HG03457 (cell line): ENCODE data around the gene SLC13A4.

Source experiments
- ATAC-seq: cut with Tn5 transposase; IDR thresholded peaks from one replicate; pipeline ENCODE4 v1.9.1; 2021; ENCODE audit warnings: moderate number of reproducible peaks; ENCODE audit not compliant: unreplicated experiment

SLC13A4 gene

GRCh38 chr7:135721198-135721820 lies 6.7 kb downstream of the SLC13A4 start:
- no peak for ATAC-seq

DNA sequence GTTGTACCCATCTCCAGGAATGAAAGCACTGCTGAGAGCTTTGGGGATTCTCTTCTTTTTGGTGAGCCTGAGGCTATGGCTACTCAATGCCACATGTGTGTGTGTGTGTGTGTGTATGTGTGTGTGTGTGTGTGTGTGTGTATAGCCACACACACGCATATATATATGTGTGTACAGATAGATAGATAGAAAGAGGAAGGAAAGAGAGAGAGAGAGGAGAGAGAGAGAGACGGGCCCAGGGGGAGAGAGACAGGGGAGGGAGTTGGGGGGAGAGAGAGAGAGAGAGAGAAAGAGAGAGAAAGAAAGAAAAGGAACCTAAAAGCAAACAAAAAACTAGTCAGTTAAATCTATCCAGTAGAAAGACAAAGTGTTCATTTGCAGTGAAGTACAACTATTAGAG lies 8.3 kb downstream of the SLC13A4 start:
- no peak for ATAC-seq

GRCh38 chr7:135718794-135719437 lies 9.1 kb downstream of the SLC13A4 start:
- no peak for ATAC-seq

DNA sequence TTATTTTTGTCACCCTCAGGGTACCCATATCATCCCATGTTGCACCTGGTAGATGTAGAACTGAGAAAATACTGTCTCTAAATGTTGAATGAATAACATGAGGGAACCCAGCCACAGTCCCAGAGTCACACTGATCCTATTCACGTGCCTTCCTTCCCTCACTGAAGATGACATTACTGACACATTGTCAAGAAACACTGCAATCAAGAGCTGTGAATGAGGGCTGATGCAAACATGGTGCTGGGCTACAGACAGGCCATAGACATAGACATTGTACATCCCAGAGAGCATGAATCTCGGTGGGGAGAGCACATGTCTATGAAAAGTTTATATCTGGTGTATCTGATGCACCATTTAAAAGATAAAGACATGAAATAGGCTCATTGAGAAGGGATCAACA lies 9.8 kb downstream of the SLC13A4 start:
- no peak for ATAC-seq

GRCh38 chr7:135717693-135718092 lies 10.3 kb downstream of the SLC13A4 start:
- ATAC-seq, result no peak

DNA sequence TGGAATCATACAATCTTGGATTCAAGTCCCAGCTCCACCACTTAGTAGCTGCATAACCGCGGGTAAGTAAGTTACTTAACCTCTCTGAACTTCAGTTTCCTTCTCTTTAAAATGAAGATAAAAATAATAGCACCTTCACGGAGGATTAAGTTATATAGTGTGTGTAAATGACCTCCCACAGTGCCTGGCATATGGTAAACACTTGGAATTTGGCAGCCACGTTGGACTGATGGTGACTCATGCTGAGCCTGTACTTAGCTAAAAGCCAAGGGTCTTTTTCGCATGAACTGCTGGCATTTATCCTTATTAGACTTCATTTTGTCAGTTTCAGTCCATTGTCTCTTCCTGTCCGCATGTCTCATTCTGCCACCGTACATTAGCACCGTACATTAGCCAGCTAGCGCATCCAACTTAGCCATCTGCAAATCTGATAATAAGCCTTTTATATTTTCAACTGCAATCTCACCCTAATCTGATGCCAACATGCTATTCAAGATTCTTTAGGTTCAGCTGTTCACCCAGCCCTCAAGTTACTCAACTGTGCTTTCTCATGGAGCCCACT lies 11.2 kb downstream of the SLC13A4 start:
- ATAC-seq, result no peak

DNA sequence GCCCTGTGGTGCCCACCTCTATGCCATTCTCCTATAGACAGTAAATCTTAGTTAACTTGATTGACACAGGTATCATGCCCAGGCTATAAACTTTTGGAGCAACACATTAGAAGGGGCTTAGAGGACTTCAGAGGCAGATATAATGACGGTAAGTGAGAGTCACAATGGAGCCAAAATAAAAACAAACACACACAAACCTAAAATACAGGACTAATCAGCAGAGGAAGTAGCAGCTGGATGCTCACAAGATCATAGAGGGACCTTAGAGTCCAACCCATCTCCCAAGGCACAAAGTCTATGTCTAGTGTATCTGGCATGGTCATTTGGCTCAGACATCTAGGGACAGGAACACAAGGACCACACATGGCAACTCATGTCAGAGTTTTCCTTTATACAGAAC lies 12.3 kb downstream of the SLC13A4 start:
- ATAC-seq, result no peak

- no peak for ATAC-seq
These were observed 12.9 kb downstream of the SLC13A4 start for GRCh38 chr7:135715055-135715522.

GRCh38 chr7:135714534-135715009 lies 13.4 kb downstream of the SLC13A4 start:
- ATAC-seq, result no peak

DNA sequence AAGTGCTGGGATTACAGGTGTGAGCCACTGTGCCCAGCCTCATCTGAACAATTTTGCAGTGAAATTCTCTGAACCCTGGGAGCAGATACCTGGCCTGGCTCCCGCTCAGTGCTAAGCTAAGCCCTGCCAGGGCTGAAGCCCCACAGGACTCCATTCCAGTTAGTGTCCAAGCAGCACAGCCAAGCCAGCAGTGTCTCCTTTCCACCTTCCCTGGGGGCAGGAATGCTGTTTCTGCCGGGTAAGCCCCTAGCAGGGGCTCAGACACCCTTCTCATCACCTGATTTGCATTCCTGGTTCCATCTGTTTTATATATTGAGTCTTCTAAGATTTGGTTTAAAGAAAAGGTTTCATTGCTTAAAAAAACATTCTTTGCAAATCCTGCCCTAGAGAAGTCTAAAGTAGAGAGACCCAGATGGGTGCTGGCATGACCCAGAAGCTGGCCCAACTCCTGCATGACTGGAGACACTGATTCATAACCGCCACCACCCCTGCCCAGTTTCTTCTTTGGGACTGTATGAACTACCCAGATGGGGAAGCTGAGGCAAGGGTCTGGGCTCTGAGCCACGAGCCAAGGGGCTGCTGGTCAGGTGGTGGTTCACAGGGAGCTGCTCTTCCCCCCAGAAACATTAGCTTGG lies 14.0 kb downstream of the SLC13A4 start:
- ATAC-seq, result no peak

GRCh38 chr7:135712796-135713195 lies 15.2 kb downstream of the SLC13A4 start:
- no peak for ATAC-seq

- ATAC-seq, result no peak
These were observed 15.7 kb downstream of the SLC13A4 start for GRCh38 chr7:135712182-135712782.

- no peak for ATAC-seq
These were observed 16.9 kb downstream of the SLC13A4 start for GRCh38 chr7:135711139-135711469.

GRCh38 chr7:135710417-135711138 lies 17.4 kb downstream of the SLC13A4 start:
- ATAC-seq, result no peak

DNA sequence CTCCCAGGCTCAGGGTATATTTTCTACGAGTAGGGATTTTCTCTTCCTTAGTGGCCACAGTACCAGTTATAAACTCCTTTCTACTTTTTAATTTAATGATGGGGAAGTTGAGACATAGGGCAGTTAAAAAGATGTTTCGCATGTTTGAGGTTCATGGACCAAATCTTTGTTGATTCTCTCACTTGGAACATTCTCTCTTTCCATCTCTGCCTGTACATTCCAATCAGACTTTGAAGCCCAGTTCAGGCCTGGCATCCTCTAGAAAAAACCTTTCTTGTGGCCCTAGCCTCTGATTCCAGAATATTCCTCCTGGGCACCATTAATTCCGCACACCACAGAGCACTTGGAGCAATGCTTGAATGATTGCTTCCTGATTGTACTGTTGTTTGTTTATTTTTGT lies 18.5 kb downstream of the SLC13A4 start:
- no peak for ATAC-seq

- no peak for ATAC-seq
These were observed 19.9 kb downstream of the SLC13A4 start for GRCh38 chr7:135708041-135708440.

- ATAC-seq, result no peak
These were observed 20.4 kb downstream of the SLC13A4 start for GRCh38 chr7:135707570-135707966.

- no peak for ATAC-seq
These were observed 21.0 kb downstream of the SLC13A4 start for GRCh38 chr7:135706858-135707569.

GRCh38 chr7:135706038-135706742 lies 21.8 kb downstream of the SLC13A4 start:
- no peak for ATAC-seq

- no peak for ATAC-seq
These were observed 23.3 kb downstream of the SLC13A4 start for GRCh38 chr7:135704698-135705097.
